Hepatocyte (in vitro differentiated cells): ENCODE data around the gene ARMC2.
"Not testable (repeated sequence)": the region's sequence is repeated elsewhere in the genome, so short reads cannot be mapped to it uniquely, and the experiment has no call there.

Source experiments
- CTCF ChIP-seq: fragments of 200-600 bp; sonication (generic); IDR thresholded peaks from 2 replicates; pipeline ENCODE4 v1.5.1; 2016; ENCODE audit warnings: antibody characterized with exemption, mild to moderate bottlenecking; ENCODE audit not compliant: poor library complexity
- EZH2 ChIP-seq: fragments of 200-600 bp; sonication (generic); IDR thresholded peaks from 2 replicates; pipeline ENCODE4 v1.6.1; 2016; ENCODE audit warnings: antibody characterized with exemption, mild to moderate bottlenecking, borderline replicate concordance
- EZH2phosphoT487 ChIP-seq: fragments of 200-600 bp; sonication (generic); IDR thresholded peaks from one replicate; pipeline ENCODE4 v1.6.1; 2018; ENCODE audit warnings: antibody characterized with exemption, mild to moderate bottlenecking, low read depth, moderate library complexity; ENCODE audit not compliant: unreplicated experiment, severe bottlenecking

GRCh38 chr6:108813218-108813617 lies 35.0 kb upstream of the ARMC2 start:
- TF ChIP-seq EZH2phosphoT487, CTCF, EZH2: not testable (repeated sequence)
